Fibroblast of villous mesenchyme (primary cell): ENCODE measurements around the gene SRGAP3. TPM values are rescaled to one million over a fixed set of nuclear protein-coding genes. Genes with fewer than 3 reads are reported as not detected.

Experiments
- DNase-seq: peaks from one replicate; pipeline ENCODE4 v3.0.0-alpha.2; 2010; ENCODE audit warnings: low read depth
- H3K4me3 ChIP-seq: 2 replicates; pipeline ENCODE4 v1.5.1; 2011; ENCODE audit warnings: low read depth, mild to moderate bottlenecking, low read length
- CTCF ChIP-seq: IDR thresholded peaks from 2 replicates; pipeline ENCODE4 v1.5.1; 2012; ENCODE audit warnings: low read depth, mild to moderate bottlenecking, low read length; ENCODE audit not compliant: insufficient read depth
- total RNA-seq: library from RNA; depleted of rRNA; stranded (reverse); fragments of >200 nt; gene quantifications from 2 replicates; pipeline ENCODE4 v1.2.3, GENCODE V29; 2012

Gene SRGAP3
- total RNA-seq, 1 donor, result 3.5 TPM

GRCh38 chr3:9218514-9218846 is 31.0 kb downstream of the SRGAP3 start:
- no peak for TF ChIP-seq CTCF
- H3K4me3 ChIP-seq, result no peak overlapping the region
- DNase-seq, result no peak

- no peak overlapping the region for H3K4me3 ChIP-seq
- no peak for TF ChIP-seq CTCF
- DNase-seq, result no peak
Observed at GRCh38 chr3:9217784-9218513, 31.5 kb downstream of the SRGAP3 start.

GRCh38 chr3:9216736-9217135 is 32.7 kb downstream of the SRGAP3 start:
- no peak for TF ChIP-seq CTCF
- H3K4me3 ChIP-seq, result no peak overlapping the region
- no peak for DNase-seq

DNA sequence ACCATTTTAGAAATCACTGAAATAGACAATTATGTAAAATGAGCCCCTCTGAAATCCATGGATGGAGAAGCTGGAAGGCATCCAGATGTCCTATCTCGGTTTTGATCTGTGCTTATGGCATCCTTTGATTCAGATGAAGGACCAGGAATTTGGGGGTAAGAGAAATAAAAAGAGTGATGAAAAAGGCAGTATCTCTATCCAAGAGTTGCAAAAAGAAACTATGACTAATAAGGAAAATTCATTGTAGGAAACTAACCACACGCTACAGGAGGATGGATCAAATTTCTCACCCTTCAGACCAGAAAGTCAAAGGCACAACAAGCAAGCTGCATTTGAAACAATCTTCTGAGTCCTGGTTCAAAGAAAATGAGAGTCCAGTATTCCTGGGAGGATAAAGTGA is 34.8 kb downstream of the SRGAP3 start:
- no peak for TF ChIP-seq CTCF
- peak; percentile 29 for DNase-seq
- no peak overlapping the region for H3K4me3 ChIP-seq

- no peak for TF ChIP-seq CTCF
- no peak for DNase-seq
- no peak overlapping the region for H3K4me3 ChIP-seq
Observed at GRCh38 chr3:9214185-9214584, 35.3 kb downstream of the SRGAP3 start.

DNA sequence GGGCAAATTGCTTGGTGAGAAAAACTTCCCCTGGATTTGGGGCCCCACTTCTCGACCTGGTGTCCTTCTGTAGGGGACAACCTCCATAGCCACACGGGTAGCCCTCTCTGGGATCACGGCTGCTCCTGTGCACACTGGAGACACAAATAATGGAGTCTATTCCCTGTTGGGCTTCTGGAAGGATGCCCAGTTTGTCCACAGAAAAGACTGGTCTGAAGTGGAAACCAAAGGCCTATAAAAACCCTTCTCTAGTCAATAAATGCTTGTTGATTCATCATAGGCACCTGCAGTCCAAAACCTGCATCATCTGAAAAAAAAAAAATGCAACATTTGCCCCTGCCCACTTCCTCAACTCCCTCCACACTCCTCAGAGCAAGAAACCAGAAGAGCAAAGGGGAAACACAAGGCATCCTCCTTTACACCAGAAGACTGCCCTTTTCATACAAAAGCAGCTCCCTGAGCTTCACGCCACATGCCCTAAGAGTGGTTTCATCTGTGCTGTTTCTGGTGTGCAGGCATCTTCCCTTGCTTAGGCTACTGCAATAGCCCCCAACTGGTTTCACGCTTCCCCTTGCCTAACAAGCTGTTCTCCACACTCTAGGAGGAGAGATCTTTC is 36.3 kb downstream of the SRGAP3 start:
- TF ChIP-seq CTCF, result no peak
- no peak for DNase-seq
- H3K4me3 ChIP-seq, result no peak overlapping the region
